Lung microvascular endothelial cell (primary cell): ENCODE data around the gene UNKL. TPM values are rescaled to one million over a fixed set of nuclear protein-coding genes. Genes with fewer than 3 reads are reported as not detected.

Experiments
- DNase-seq, 2 donors: peaks; one replicate each; pipeline versions ENCODE4 v3.0.0 to v3.0.0-alpha.2; 2010; ENCODE audit warnings: low read depth in 2 of 2
- total RNA-seq: library from RNA; depleted of rRNA; stranded (reverse); fragments of >200 nt; gene quantifications from 2 replicates; pipeline ENCODE4 v1.2.1, GENCODE V29; 2014

Gene UNKL
- total RNA-seq, 1 donor from 2014 or later, result 5.6 TPM

DNA sequence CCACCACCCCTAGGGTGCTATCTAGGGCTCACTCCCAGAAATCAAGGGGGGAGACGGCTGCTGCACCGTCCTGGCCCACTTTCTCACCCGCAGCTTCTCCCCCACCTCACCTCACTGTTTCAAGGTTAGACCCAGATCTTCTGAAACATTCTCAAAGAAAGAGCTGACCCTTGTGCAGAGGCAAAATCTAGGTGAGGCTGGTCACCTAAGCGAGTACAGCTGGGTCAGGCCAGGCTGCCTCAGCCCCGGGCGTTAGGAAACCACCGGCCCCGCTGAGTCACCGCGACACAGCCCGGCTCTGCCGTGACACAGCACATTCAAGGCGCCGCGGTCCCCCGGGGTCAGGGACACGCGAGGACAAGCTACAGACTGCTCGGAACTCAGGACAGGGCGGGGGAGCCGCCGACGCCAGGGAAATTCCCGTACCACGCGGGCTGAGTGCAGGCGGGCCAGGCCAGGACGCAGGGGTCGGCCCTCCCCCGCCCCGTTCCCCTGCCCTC, 35.6 kb downstream of the UNKL start:
- DNase-seq, result peak; percentile 82 to 84

DNA sequence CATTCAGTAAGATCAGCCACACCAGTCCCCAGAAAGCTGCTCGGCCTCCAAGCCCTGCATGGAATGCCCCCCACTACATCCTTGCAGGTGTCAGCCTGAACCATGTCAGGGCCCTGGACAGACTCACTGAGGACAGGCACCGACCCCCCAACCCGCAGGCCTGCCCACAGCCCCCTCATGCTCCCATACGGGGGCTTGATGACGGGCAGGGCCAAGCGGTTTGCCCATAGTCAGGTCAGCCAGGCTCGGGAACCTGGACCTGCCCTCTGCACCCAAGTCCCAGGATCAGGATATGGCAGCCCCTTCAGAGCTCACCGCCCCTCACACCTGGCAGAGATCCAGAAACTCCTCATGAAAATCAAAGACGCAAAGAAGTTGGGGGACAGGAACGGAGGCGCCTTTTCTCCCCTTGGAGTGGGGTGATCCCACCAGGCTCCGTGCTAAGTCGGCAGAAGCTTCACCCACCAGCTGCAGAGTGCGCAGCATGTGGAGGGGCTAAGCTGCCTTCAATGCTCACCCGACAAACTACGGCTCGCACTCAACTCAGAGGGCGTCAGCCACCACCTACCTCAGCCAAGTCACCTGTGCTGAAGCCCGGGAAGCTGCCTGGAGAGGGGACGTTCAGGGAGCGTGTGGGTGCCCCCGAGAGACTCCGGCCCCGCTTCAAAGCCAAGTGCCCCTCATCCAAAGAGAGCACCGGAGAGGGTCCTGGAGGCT, 36.3 kb downstream of the UNKL start:
- DNase-seq, result no peak

DNA sequence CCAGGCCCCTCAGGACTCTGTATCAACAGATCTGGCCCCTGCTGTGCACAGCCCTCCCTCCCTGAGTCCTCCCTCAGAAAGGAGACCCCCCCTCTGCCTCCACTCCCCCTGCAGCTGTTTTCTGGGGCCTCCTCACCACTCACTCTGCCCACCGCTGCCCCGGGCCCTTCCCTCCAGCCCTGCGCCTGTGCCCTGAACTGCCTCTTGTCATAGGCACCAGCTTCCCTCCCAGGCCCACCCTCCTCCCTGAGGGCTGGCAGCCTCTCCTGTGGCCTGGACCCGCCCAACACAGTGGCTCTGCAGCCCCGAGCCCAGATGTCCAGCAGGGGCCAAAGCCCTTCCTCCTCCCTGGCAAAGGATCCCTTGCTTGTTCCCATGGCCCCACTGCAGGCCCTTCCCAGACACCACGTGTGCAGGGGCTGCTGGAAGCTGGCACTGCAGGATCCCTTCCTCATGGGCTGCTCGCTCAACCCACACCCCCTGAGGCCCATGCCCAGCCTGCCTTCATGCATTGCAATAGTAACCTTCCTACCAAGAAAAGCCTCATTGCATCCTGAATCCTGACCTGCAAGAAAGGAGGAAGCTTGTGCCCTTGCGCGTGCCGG, 37.0 kb downstream of the UNKL start:
- no peak for DNase-seq

DNA sequence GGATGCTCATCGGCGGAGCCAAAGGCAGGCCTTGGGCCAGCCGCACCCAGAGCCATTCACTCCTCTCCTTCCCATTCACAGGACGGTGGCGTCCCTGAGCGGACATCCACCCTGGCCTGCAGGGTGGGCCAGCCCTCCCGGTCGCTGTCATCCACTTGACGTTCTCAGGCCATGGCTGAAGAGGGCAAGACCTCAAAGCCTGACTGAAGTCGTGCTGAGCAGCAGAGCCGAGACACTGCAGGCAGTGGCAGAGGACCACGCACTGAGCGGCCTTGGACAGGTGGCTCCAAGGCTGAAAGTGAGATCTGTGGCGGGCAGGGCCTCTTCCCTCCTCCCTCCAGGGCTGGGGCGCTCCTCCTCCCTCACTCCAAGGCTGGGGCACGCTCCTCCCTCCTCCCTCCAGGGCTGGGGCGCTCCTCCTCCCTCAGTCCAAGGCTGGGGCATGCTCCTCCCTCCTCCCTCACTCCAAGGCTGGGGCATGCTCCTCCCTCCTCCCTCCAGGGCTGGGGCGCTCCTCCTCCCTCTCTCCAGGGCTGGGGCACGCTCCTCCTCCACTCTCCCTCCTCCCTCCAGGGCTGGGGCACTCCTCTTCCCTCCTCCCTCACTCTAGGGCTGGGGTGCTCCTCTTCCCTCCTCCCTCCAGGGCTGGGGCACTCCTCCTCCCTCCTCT, 38.6 kb downstream of the UNKL start:
- no peak for DNase-seq

DNA sequence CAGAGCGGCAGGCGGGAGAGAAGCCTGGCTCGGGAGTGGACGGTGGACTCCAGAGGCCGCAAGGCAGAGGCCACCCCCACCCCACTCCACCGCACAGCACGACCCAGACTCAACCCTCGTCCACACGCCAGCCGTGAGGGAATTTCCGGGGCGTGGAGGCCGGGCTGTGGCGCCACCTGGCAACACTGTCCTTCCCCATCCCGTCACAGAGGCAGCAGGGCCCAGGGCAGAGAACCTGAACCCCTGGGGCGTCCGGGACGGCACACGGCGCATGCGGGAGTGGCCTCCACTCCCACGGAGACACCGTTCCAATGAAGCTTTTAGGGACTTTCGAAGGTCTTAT, 39.2 kb downstream of the UNKL start:
- no peak for DNase-seq

DNA sequence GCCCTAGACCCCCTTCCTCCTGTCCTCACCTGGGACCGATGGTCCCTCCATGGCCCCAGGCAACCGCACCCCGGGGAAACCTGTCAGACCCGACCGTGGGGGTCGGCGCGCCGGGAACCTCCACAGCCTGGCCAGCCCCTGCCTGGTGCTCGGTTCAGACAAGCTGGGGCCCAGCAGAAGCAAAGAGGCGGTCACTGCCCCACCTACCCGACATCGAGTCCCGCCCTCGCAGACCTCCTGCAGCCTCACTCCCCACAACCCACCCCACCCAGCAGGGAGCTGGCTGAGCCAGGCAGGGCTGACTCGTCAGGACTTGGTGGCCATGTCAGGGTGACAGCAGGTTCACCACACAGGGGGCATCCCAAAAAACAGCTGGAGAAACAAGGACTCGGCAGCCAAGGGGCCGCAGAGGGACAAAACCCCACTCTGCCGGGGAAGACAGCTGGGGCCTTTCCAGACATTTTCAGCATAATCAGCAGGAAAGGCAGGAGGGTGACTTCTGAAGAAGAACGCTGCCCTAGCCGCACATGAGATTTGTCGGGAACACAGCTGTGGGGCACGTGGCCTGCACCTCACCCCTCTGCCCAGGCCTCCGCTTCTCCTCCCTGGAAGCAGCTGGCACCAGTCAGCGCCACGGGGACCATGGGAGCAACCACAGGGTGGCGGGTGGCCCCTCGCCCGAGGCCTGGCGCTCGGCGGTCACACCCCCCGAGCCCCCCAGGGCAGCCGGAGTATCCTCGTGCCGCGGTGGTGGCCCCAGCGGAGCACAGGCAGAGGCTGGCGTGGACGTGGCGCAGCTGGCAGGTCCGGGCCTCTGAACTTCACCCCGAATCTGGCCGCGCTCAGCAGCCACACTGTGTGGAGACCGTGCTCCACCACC, 39.8 kb downstream of the UNKL start:
- no peak for DNase-seq

DNA sequence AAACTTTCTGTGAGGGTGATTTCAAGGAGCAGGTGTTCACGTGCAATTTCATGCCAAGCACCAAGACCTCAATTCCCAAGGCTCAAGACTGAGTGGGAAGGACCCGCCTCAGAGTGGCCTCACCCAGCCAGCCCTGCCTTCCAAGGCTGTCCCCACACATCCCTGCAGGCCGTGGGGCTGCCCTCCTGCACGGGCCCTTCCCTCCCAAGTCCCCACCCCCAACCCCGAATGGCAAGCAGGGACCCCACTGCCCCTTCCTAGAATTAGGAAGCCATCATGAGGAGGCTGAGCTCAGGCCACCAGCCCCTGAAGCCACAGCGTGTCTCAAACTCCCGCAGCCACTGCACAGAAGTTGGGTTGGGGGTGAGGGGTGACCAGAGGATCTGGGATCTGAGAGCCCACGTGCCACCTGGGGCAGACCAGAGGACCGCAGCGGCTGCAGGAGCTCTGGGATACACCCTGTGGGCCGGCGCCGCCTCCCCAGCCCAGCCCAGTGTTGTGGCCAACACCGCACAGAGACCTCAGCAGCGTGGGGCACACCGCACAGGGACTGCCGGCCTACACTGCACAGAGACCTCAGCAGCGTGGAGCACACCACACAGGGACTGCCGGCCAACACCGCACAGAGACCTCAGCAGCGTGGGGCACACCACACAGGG, 42.1 kb downstream of the UNKL start:
- no peak for DNase-seq

DNA sequence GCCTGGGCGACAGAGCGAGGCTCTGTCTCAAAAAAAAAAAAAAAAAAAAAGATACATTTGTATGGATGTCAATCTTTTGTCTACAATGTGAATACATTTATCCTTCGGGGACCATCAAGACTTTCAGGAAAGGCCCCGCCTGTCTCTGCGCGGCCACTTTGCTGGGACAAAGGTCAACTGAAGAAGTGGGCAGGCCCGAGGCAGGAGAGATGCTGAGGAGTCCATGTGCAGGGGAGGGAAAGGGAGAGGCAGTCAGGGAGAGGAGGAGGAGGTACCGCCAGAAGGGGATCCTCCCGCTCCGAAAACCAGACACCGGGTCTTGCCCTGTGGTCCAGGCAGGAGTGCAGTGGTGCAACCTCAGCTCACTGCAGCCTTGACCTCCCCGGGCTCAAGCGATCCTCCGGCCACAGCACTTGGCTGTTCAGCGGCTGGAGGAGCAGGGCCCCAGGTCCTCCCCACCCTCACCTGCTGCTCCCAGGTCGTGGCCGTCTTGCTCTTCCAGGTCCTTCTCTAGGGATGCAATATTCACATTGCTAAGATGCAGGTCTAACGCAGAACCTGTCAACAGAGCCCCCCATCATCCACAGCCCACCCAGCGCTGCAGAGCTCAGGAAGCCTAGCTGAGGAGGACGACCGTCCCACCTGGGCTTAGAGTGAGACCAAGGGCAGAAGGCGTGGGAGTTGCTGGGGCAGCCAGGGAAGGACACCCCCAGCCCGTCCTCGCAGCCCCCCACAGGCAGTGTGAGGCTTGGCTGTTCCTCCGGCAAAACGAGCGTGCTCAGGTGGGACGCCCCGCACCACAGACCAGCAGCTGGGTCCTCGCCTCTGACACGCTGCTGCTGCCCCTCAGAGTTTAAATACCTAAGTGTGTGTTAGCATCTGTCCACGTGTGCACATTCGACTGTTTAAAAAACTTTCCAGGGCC, 43.2 kb downstream of the UNKL start:
- DNase-seq, result no peak

DNA sequence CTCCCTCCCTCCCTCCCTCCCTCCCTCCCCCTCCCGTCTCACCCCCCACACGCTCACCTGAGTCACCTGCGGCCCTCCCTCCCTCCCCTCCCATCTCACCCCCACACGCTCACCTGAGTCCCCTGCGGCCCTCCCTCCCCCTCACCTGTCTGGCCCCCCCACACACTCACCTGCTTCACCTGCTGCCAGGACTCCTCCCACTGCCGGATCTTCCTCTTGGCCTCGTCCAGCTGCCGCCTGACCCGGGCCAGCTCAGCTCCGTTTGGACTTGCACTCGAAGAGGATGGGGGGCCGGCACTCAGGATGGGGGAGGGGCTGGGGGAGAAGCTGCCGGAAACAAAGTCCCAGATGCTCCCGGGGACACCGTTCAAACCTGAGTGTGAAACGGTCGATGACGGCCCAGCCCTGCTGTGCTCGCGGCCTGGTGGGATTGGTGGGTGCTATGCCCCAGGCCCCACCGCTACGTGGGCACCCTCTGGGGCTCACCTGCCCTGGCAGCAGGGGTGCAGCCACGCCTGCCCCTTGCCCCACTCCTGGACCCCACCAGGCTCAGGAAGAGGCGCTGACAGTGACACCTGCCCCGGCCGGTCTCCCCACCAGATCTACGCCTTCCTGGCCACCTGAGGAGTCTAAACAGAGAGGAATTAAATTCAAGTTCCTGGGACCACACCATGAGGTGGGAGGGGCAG, 46.9 kb downstream of the UNKL start:
- DNase-seq, result no peak

DNA sequence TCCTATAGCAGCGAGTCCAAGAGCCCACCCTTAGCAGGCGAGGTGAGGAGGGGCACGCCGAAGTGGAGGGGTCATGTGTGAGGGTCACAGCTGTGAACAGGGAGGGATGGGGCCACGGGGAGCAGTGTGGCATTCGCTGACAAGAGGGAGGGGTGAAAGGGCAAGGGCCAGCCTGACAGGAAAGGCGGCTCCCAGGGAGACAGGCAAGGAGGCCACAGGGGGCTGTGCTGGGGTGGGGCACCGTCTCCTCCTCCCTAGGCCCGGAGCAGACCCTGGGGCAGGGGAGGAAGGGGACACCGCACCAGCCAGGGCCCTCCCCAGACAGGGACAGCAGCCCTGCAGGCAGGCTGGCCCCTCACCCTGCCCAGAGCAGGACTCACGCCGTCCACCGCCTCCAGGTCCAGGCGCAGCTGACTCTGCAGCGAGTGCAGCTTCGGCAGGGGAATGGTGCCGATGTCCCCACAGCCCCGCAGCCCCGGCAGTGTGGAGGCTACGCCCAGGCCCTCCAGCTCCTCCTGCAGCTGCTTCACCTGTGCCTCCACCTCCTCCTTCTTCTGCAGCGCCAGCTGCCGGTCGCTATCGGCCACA, 47.7 kb downstream of the UNKL start:
- no peak for DNase-seq

DNA sequence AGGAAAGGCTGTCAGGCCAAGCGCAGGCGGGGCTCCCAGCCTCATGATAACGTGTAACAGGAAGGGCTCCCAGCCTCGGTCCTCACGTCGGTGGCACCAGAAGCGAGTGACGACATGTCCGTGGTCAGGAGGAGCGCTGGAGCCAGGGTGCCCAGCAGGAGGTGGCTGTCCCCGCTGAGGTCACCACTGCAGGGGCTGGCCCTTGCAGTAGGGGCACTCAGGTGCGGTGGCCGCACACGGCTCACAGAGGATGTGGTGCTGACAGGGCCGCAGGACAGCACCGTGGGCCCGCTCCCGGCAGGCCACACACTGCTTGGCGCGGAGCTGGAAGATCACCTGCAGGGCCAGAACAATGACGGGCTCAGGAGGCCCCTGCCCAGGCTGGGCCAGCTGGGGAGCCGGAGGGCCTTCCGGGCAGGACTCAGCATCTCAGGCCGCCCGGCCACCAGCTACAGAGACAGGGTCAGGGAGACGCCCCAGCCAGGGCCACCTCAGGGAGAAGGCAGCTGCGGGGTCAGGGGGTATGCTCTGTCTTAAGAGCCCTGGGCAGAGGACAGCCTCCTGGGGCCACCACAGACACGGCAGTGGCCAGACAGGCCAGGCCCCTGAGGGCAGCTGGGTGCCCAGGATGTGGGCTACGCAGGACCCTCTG, 48.3 kb downstream of the UNKL start:
- no peak for DNase-seq

DNA sequence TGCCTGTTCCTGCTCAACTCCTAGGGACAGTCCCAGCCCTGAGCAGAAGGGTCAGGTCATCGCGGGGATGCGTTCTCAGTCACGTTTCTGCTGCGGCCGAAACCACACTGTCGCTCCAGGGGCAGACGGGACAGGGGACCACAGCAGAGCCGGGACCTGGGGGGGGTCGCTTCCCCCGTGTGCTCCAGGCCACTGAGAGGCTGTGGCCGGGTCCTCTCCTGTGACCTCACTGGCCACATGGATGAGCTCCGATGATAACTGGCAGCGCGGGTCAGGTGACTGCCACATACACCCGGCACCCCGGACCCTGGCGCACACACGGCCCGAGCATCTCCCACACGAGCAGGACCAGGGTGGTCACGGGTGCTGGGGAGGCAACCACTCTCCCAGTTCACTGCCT, 50.0 kb downstream of the UNKL start:
- DNase-seq, result no peak

DNA sequence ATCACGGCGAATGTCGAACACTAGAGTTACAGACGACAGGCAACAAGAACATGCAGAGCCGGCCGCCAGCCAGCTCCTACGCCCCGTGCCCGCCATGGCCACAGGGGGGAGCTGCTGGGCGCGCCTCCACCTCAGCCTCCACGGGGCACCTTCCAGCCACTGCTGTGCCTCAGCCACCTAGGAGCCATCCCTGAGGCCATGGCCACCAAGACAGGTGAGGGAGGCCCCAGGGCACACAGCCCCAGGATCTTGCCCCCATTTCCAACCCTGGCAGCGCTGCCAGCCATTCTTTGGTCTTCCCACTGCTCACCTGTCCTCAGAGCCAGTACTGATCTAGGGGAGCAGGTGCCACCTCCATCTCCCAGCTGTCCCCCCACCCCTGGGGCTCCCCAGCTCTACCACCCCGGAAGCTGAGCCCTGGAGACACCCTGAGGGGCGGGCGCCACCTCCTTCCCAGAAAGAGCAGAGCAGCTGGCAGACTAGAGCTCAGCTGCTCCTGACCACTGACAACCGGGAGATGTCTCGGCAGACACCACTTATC, 50.9 kb downstream of the UNKL start:
- DNase-seq, result peak; percentile 50 to 76

DNA sequence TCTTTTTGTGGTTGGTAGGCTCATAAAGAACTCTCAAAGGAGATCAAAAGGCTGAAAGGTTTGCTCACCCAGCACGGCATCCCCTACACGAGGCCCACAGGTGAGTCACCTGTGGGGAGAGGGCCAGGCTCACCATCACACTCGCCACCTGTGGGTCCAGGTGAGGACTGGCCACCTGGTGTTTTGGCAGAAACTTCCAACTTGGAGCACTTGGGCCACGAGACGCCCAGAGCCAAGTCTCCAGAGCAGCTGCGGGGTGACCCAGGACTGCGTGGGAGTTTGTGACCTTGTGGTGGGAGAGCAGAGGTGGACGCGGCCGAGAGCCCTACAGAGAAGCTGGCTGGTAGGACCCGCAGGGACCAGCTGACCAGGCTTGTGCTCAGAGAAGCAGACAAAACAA, 51.7 kb downstream of the UNKL start:
- no peak for DNase-seq

DNA sequence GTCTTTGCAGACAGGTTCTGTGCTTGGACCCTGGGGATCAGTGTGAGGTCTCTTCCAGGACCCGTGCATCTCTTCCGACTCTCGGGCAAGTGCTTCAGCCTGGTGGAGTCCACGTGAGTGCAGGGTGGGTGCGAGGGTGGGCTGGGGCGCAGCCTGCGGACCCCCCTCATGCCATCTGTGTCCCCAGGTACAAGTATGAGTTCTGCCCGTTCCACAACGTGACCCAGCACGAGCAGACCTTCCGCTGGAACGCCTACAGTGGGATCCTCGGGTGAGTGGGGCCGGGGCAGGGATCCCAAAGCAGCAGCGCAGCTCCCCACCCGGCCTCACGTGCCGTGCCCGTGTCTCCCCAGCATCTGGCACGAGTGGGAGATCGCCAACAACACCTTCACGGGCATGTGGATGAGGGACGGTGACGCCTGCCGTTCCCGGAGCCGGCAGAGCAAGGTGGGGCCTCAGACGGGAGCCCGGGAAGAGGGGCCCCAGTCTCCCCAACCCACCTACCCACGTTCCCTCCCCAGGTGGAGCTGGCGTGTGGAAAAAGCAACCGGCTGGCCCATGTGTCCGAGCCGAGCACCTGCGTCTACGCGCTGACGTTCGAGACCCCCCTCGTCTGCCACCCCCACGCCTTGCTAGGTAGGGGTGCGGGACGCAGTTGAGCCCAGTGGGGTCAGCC, 52.7 kb downstream of the UNKL start:
- DNase-seq, result no peak

DNA sequence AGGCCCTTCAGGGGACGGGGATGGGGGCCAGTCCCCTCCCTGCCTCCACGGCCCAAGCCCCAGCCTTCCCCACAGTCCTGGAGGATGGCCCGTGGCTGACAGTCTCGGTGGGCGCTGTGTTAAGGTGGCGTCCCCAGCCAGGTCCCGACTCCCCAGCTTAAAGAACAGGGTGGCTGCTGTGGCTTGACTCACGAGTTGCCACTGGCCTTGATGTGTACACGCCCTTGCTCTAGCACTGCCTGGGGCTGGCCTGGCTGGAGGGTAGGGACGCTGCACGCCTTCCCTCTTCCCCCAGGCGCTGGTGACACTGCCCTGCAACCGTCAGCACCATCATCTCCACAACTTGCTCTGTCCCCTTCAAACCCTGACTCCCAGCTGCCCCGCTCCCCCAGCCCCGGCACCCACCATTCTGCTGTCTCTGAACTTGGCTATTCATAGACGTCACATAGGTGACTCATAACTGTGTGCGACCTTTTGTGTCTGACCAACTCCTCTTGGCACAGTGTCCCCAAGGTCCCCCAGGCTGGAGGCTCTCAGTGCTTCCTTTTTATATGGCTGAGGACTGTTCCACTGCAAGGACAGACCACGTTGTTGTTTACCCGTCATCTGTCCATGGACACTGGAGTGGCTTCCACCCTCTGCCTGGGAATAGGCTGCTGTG, 56.5 kb downstream of the UNKL start:
- DNase-seq, result no peak
